Measurements from ENCODE around the gene IVNS1ABP.
"Not testable (repeated sequence)": the region's sequence is repeated elsewhere in the genome, so short reads cannot be mapped to it uniquely, and the experiment has no call there.

IVNS1ABP gene

GRCh38 chr1:185291159-185291558 is 25.9 kb downstream of the IVNS1ABP start:
- DNase-seq, result no peak

- no peak for DNase-seq
Measured at GRCh38 chr1:185289880-185290279, 27.2 kb downstream of the IVNS1ABP start.

GRCh38 chr1:185288435-185288834 is 28.6 kb downstream of the IVNS1ABP start:
- no peak for DNase-seq

GRCh38 chr1:185287451-185287850 is 29.6 kb downstream of the IVNS1ABP start:
- DNase-seq, result no peak

- DNase-seq, result no peak
Measured at GRCh38 chr1:185284533-185285276, 32.3 kb downstream of the IVNS1ABP start.

- DNase-seq, result no peak
Measured at GRCh38 chr1:185284116-185284515, 32.9 kb downstream of the IVNS1ABP start.

GRCh38 chr1:185281245-185281644 is 35.8 kb downstream of the IVNS1ABP start:
- DNase-seq, result no peak

- no peak for DNase-seq
Measured at GRCh38 chr1:185280589-185280988, 36.5 kb downstream of the IVNS1ABP start.

GRCh38 chr1:185279571-185279970 is 37.5 kb downstream of the IVNS1ABP start:
- no peak for DNase-seq

- DNase-seq, result no peak
Measured at GRCh38 chr1:185271921-185272320, 45.1 kb downstream of the IVNS1ABP start.

GRCh38 chr1:185268352-185268751 is 48.7 kb downstream of the IVNS1ABP start:
- no peak for DNase-seq

GRCh38 chr1:185267701-185268100 is 49.3 kb downstream of the IVNS1ABP start:
- no peak for DNase-seq

- DNase-seq, result no peak
Measured at GRCh38 chr1:185267301-185267700, 49.7 kb downstream of the IVNS1ABP start.

GRCh38 chr1:185265314-185265713 is 51.7 kb downstream of the IVNS1ABP start:
- no peak for DNase-seq

- no peak for DNase-seq
Measured at GRCh38 chr1:185263780-185264179, 53.3 kb downstream of the IVNS1ABP start.

GRCh38 chr1:185263292-185263691 is 53.8 kb downstream of the IVNS1ABP start:
- no peak for DNase-seq

- no peak for DNase-seq
Measured at GRCh38 chr1:185262151-185262550, 54.9 kb downstream of the IVNS1ABP start.

GRCh38 chr1:185260611-185261010 is 56.4 kb downstream of the IVNS1ABP start:
- no peak for DNase-seq

GRCh38 chr1:185258676-185259075 is 58.4 kb downstream of the IVNS1ABP start:
- no peak for DNase-seq

- DNase-seq, result no peak
Measured at GRCh38 chr1:185257950-185258208, 59.2 kb downstream of the IVNS1ABP start.

GRCh38 chr1:185257116-185257949 is 59.7 kb downstream of the IVNS1ABP start:
- not testable (repeated sequence) for DNase-seq

- DNase-seq, result not testable (repeated sequence)
Measured at GRCh38 chr1:185255595-185255994, 61.4 kb downstream of the IVNS1ABP start.

GRCh38 chr1:185252404-185252803 is 64.6 kb downstream of the IVNS1ABP start:
- DNase-seq, result not testable (repeated sequence)

GRCh38 chr1:185251928-185252327 is 65.1 kb downstream of the IVNS1ABP start:
- DNase-seq, result not testable (repeated sequence)
